HepG2 (cell line): ENCODE data around the gene DYDC2. TPM values are rescaled to one million over a fixed set of nuclear protein-coding genes. Genes with fewer than 3 reads are reported as not detected.

Source experiments
- IRF9 ChIP-seq: sonication (generic); formaldehyde crosslinking; IDR thresholded peaks from 2 replicates; pipeline ENCODE4 v1.8.0; 2022; ENCODE audit warnings: missing genetic modification reagents, mild to moderate bottlenecking, borderline replicate concordance
- RFX3 ChIP-seq: IDR thresholded peaks from 2 replicates; pipeline ENCODE4 v1.6.1; 2016; ENCODE audit warnings: missing biosample characterization, missing genetic modification reagents
- TFE3 ChIP-seq: IDR thresholded peaks from 2 replicates; pipeline ENCODE4 v1.6.1; 2016
- THAP11 ChIP-seq: IDR thresholded peaks from 2 replicates; pipeline ENCODE4 v1.6.1; 2016; ENCODE audit warnings: missing biosample characterization, missing genetic modification reagents
- ZNF264 ChIP-seq: sonication (generic); formaldehyde crosslinking; IDR thresholded peaks from 2 replicates; pipeline ENCODE4 v1.4.0; 2020; ENCODE audit warnings: missing genetic modification reagents
- ZNF331 ChIP-seq: sonication (generic); formaldehyde crosslinking; IDR thresholded peaks from 2 replicates; pipeline ENCODE4 v1.4.0; 2020; ENCODE audit warnings: missing genetic modification reagents
- ZNF547 ChIP-seq: sonication (generic); formaldehyde crosslinking; IDR thresholded peaks from 2 replicates; pipeline ENCODE4 v1.5.1; 2020; ENCODE audit warnings: mild to moderate bottlenecking, missing genetic modification reagents
- polyA plus RNA-seq, 8 experiments: library from polyadenylated mRNA; depleted of rRNA in 3 of 8; stranded (reverse) in 7 of 8; unstranded in 1 of 8; fragments of >200 nt; fragmentation: Illumina TruSeq in 4 of 8; extraction: Trizol in 4 of 8; gene quantifications; 2 replicates each; pipeline versions ENCODE4 v1.2.1 to v1.2.3, GENCODE V29; 2011 to 2016; ENCODE audit warnings: low read depth in 4 of 8, missing spikeins in 1 of 8, mixed read lengths in 1 of 8; ENCODE audit not compliant: insufficient read depth in 1 of 8
- total RNA-seq, 5 experiments: library from RNA; depleted of rRNA; stranded (reverse); fragments of >200 nt; fragmentation: Illumina TruSeq; extraction: Trizol; gene quantifications; 2 replicates each; pipeline ENCODE4 v1.2.3, GENCODE V29; 2016; ENCODE audit warnings: low read depth in 1 of 5
- TF ChIP-seq, protein P1 (sequence below): sonication (generic); formaldehyde crosslinking; IDR thresholded peaks from 2 replicates; pipeline ENCODE4 v1.4.0; 2020; ENCODE audit warnings: missing genetic modification reagents
- TF ChIP-seq, protein P2 (sequence below): sonication (generic); formaldehyde crosslinking; IDR thresholded peaks from 2 replicates; pipeline ENCODE4 v1.4.0; 2020; ENCODE audit warnings: missing genetic modification reagents
- TF ChIP-seq, protein P3 (sequence below), 2 experiments: sonication (generic) in 1 of 2; formaldehyde crosslinking in 1 of 2; IDR thresholded peaks; 2 replicates each; pipeline versions ENCODE4 v1.4.0 to v1.6.1; 2016 to 2020; ENCODE audit warnings: borderline replicate concordance in 1 of 2, low read depth in 1 of 2, mild to moderate bottlenecking in 1 of 2, missing genetic modification reagents in 1 of 2

DYDC2 gene
- total and polyA plus RNA-seq, 2 of the 13 experiments (the other 11 are each of a cell fraction or from before 2014, with no cell fraction given), result 0.98 to 2.3 TPM

DNA sequence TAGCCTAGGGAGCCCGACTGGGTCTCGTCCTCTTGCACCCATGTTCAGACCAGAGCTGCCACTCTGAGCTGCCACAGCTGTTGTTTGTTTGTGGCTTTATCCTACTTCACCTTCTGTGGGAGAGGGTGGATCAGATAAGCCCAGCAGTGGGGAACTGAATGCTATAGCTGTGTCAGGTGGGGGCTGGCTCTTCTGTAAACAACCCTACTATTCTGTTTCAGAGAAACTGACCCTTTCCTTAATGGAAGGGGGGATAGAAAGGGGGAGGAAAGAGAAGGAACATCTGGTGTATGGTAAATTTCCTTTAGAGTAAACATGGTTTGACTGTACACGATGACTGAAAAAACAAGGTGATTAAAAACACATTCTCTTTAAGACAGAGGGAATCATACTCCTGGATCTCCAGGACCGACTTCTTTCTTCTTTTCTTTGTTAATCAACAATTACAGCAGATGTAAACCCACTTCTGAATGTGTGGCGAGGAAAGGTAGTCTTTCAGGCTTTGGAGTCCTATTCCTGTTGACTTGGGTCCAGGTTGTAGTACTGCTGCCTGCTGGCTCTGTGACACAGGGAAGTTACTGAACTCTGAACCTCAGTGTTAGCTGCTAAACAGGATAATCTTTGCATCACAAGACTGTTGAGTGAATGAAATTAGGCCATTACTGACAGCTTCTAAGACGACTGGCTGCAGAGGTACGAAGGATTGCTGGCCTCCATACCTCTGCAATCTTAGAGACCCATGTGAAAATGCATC lies 57.7 kb downstream of the DYDC2 start (continued):
- TF ChIP-seq, protein P1, sequence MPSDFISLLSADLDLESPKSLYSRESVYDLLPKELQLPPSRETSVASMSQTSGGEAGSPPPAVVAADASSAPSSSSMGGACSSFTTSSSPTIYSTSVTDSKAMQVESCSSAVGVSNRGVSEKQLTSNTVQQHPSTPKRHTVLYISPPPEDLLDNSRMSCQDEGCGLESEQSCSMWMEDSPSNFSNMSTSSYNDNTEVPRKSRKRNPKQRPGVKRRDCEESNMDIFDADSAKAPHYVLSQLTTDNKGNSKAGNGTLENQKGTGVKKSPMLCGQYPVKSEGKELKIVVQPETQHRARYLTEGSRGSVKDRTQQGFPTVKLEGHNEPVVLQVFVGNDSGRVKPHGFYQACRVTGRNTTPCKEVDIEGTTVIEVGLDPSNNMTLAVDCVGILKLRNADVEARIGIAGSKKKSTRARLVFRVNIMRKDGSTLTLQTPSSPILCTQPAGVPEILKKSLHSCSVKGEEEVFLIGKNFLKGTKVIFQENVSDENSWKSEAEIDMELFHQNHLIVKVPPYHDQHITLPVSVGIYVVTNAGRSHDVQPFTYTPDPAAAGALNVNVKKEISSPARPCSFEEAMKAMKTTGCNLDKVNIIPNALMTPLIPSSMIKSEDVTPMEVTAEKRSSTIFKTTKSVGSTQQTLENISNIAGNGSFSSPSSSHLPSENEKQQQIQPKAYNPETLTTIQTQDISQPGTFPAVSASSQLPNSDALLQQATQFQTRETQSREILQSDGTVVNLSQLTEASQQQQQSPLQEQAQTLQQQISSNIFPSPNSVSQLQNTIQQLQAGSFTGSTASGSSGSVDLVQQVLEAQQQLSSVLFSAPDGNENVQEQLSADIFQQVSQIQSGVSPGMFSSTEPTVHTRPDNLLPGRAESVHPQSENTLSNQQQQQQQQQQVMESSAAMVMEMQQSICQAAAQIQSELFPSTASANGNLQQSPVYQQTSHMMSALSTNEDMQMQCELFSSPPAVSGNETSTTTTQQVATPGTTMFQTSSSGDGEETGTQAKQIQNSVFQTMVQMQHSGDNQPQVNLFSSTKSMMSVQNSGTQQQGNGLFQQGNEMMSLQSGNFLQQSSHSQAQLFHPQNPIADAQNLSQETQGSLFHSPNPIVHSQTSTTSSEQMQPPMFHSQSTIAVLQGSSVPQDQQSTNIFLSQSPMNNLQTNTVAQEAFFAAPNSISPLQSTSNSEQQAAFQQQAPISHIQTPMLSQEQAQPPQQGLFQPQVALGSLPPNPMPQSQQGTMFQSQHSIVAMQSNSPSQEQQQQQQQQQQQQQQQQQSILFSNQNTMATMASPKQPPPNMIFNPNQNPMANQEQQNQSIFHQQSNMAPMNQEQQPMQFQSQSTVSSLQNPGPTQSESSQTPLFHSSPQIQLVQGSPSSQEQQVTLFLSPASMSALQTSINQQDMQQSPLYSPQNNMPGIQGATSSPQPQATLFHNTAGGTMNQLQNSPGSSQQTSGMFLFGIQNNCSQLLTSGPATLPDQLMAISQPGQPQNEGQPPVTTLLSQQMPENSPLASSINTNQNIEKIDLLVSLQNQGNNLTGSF, result no peak
- peak; percentile 69; the same call in 1 of the 2 replicates for TF ChIP-seq TFE3 (CRISPR knock-in tag)
- TF ChIP-seq, protein P2, sequence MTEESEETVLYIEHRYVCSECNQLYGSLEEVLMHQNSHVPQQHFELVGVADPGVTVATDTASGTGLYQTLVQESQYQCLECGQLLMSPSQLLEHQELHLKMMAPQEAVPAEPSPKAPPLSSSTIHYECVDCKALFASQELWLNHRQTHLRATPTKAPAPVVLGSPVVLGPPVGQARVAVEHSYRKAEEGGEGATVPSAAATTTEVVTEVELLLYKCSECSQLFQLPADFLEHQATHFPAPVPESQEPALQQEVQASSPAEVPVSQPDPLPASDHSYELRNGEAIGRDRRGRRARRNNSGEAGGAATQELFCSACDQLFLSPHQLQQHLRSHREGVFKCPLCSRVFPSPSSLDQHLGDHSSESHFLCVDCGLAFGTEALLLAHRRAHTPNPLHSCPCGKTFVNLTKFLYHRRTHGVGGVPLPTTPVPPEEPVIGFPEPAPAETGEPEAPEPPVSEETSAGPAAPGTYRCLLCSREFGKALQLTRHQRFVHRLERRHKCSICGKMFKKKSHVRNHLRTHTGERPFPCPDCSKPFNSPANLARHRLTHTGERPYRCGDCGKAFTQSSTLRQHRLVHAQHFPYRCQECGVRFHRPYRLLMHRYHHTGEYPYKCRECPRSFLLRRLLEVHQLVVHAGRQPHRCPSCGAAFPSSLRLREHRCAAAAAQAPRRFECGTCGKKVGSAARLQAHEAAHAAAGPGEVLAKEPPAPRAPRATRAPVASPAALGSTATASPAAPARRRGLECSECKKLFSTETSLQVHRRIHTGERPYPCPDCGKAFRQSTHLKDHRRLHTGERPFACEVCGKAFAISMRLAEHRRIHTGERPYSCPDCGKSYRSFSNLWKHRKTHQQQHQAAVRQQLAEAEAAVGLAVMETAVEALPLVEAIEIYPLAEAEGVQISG (CRISPR knock-in tag), result no peak
- TF ChIP-seq, protein P3, sequence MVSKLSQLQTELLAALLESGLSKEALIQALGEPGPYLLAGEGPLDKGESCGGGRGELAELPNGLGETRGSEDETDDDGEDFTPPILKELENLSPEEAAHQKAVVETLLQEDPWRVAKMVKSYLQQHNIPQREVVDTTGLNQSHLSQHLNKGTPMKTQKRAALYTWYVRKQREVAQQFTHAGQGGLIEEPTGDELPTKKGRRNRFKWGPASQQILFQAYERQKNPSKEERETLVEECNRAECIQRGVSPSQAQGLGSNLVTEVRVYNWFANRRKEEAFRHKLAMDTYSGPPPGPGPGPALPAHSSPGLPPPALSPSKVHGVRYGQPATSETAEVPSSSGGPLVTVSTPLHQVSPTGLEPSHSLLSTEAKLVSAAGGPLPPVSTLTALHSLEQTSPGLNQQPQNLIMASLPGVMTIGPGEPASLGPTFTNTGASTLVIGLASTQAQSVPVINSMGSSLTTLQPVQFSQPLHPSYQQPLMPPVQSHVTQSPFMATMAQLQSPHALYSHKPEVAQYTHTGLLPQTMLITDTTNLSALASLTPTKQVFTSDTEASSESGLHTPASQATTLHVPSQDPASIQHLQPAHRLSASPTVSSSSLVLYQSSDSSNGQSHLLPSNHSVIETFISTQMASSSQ (IDR thresholded peaks at IDR 0.05; ENCODE audit: low read depth), result no peak
- TF ChIP-seq, protein P3 (CRISPR knock-in tag; IDR thresholded peaks at IDR 0.05; ENCODE audit: borderline replicate concordance), result no peak
- TF ChIP-seq RFX3 (CRISPR knock-in tag), result no peak
- TF ChIP-seq ZNF264 (CRISPR knock-in tag), result no peak
- no peak for TF ChIP-seq IRF9 (CRISPR knock-in tag)
- TF ChIP-seq ZNF547 (CRISPR knock-in tag), result no peak
- peak; percentile 49; the same call in 1 of the 2 replicates for TF ChIP-seq ZNF331 (CRISPR knock-in tag)
- TF ChIP-seq THAP11 (CRISPR knock-in tag), result 0 out of 2 replicates have a peak, but pooled peaks have one; percentile 24
